DMS153 treated with DMSO at 0.1 percent for 48 hours (cell line): ENCODE results near the gene INTU.
"Not testable (repeated sequence)": the region's sequence is repeated elsewhere in the genome, so short reads cannot be mapped to it uniquely, and the experiment has no call there.

Experiments
- DNase-seq: peaks from one replicate; lab custom pipeline; 2025; ENCODE audit not compliant: unreplicated experiment; lab: John Stamatoyannopoulos, UW

Gene INTU

DNA sequence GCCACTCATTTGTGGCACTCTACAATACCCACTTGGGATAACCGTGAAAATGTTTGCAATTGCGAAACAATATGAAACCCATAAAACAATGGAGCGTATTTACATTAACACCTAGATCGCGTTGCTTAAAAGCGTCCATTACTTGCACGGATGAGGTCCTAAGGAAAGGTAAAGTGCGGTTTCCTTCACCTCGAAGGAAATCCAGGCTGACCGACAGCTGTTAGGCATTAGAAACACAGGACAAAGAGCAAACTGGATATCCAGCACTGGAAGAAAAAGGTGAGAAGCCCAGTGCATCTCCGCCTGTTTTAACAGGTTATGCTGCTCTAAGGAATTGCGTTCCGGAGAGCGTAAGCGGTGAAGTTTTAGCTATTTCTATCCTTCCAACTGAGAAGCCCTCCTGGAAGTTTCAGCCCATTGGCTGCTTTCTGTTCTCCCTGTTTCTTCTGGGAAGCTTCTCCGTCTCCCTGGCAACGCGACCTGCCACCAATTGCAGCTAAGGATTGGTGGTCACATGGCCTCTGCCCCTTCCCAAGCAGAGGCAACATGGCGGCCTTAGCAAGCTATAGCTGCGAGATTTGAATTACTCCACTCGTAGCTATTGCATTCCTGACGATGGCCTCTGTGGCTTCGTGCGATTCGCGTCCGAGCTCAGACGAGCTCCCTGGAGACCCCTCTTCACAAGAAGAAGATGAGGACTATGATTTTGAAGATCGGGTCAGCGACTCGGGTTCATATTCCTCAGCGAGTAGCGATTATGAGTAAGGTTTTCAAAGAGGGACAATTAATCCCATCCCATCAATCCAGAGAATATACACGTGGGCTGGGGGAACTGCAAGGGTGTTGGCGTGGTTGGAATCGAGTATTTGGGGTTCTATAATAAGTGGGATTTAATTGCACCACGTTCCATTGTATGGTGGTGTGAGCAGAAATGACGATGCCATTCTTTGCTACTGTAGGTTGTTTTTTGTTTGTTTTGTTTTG is at the start of gene INTU:
Gene INTU, plus strand, starts transcription at position 538 of the 984 bp plus-strand sequence. Its CDS starts 78 bp downstream, at position 616.
- peak; percentile 82 for DNase-seq

DNA sequence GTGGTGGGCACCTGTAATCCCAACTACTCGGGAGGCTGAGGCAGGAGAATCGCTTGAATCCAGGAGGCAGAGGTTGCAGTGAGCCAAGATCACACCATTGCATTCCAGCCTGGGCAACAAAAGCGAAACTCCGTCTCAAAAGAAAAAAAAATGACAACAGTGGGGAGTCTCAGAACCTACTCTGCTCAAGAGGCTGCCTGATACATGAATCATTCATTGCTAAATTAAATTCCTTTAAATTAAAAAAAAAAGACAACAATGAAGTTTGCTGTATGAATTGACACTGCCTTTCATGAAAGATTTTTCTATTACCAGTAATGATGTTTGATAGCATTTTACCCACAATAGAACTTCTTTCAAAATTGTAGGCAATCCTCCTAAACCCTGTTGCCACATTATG is 46.3 kb upstream of the INTU start:
- not testable (repeated sequence) for DNase-seq

DNA sequence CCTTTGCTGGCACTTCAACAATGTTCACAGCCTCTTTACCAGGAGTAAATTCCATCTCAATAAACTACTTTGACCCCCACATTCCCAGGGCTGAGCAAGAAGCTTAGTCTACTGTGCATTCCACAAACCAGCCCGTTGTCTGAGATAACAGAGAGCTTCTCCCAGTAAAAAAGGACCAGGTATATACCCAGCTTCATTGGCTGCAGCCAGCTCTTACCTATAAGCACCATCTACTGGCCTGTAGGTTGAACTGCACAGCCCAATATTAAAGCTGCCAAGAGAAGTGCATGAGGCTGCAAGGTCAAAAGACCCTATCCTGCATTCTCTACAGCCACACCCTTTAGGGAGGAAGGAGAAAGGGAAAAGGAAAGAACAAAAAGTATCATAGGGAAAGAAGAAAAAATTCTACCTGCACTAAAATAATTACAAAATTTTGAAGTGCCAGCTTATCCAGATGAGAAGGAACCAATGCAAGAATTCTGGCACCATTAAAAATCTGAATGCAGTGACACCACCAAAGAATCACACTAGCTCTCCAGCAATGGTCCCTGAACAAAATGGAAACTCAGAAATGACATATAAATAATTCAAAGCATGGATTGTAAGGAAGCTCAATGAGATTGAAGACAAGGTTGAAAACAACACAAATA is 45.7 kb upstream of the INTU start:
- peak; percentile 6 for DNase-seq

DNA sequence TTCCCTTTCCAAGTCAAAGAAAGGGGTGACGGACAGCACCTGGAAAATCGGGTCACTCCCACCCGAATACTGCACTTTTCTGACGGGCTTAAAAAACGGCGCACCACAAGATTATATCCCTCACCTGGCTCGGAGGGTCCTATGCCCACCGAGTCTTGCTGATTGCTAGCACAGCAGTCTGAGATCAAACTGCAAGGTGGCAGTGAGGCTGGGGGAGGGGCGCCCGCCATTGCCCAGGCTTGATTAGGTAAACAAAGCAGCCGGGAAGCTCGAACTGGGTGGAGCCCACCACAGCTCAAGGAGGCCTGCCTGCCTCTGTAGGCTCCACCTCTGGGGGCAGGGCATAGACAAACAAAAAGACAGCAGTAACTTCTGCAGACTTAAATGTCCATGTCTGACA is 43.6 kb upstream of the INTU start:
- not testable (repeated sequence) for DNase-seq

DNA sequence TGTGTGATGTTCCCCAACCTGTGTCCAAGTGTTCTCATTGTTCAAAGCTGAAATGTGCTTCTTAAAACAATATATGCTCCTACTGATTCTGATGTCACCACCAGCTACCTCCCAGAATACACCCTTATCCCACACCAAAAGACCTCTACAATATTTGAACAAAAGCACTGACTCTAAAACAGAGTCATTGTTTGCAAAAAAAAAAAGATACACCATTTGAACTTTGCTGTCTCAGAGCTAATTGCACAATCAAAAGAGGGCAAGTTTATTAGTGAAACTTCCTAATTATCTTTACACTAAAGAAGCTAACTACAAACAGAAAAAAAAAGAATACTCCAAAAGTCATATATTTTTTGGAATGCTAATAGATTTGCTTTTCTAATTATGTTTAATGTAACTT is 34.1 kb upstream of the INTU start:
- no peak for DNase-seq

DNA sequence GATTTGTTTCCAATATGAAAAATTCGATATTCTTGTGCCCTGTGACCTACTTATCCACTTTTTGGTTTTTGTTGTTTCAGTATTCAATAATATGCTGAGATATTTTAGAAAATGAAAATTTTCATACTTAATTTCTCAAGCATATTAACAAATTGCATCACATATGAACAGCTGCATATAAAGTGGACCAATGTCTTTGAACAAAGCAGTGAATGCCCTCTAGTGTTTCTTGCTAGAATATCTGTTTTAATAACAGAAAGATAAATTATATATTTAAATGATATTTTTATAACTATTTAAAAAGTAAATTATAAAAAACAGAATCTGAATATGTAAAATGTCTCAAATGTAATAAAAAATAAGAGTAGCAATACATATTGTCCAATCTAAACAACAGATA is 31.7 kb upstream of the INTU start:
- no peak for DNase-seq

DNA sequence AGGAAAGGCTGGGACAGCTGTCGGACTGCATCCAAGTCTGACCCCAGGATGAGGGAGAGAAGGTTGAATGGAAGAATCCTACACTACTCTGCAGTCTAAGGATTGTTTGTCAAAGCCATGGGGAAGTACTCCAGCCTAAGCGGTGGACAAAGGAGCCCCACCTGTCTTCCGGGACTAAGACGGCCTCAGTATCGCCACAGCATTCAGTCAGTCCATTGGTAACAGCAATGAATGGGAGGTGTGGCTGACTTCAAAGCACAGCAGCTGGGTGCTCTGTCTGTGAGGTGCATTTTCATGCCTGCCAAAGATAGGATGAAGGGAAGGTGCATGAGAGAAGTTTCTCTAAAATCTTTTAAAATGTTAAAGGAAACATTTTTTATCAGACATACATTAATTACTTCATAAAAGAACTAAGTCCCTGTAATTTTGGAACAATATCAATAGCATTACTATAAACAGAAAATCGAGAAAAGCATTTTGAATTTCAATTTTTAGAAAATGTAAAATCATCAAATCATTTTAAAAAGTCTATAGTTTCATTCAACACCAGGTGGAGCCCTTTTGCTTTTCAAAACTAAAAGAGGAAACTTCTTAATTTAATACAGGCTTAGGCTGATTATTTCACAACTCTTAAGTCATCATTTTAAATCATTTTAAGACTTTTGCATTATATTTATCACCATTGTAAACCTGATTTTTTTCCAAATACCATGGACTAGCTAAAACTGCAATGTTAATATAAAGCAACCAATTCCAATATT is 27.6 kb upstream of the INTU start:
- DNase-seq: peak; percentile 88

DNA sequence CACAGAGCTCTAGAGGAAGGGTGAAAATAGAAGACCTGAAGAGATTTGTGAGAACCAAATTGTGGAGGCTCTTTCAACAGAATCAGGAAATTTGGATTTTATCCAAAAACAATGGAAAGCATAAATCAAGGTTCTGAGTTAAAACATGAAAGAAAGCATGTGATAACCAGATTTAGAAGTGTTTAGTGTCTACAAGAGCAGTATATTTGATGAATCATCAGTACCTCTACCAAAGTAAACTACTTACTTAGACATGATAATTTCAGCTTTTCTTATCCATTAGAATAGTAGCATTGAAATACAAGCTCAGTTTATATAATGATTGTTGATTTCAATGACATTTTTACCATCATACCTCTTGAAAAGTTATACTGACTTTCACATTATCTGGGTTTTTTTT is 25.9 kb upstream of the INTU start:
- no peak for DNase-seq

DNA sequence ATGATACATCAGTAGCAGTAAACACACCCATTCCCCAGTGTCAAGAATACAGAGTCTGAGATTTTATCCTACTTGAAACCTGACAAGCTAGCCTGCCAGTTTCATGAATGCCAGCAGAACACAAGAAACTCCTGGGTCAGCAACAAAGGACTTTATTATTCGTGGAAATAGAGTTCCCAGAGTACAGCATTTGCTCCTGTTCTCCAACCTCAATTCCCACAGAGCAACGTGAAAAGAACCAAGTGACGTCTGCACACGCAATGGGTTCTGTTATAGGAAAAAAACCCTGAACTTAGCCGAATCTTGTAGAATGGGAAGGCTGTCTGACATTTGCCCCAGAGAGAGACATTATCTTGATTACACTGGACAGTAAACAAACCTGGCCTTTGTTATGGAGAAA is 23.3 kb upstream of the INTU start:
- DNase-seq: no peak

DNA sequence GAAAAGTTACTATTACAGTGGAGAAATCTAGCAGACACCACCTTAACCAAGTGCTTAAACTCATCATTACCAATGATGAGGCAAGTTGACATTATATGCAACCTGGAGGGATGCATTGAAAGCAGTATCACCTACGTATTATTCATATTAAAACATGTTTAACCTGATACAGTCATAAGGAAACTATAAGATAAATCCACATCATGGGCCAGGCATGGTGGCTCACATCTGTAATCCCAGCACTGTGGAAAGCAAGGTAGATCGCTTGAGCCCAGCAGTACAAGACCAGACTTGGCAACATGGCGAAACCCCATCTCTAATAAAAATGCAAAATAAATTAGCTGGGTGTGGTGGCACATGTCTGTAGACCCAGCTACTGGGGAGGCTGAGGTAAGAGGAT is 22.3 kb upstream of the INTU start:
- DNase-seq: no peak

DNA sequence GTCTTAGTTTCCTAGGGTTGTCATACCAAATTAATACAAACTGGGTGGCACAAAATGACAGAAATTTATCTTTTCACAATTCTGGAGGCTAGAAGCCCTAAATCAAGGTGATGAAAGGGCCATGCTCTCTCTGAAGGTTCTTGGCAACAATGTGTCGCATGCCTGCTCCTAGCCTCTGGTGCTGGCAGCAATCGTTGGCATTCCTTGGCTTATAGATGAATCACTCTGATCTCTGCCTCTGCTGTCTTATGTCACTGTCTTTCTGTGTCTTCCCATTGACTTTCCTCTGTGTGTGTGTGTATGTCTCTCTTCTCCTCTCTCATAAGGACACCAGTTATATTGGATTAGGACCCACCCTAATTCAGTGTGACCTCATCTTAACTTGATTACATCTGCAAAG is 15.9 kb upstream of the INTU start:
- DNase-seq: no peak

DNA sequence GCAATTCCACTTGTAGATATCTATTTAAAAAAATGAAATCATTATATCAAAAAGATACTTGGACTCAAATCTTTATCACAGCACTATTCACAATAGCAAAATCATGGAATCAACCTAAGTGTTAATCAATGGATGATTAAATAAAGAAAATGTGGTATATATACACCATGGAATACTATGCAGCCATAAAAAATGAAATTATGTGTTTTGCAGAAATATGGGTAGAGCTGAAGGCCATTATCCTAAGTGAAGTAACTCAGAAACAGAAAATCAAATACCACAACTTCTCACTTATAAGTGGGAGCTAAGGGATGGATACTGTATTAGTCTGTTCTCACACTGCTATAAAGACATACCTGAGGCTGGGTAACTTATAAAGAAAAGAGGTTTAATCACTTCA is 14.3 kb upstream of the INTU start:
- no peak for DNase-seq

DNA sequence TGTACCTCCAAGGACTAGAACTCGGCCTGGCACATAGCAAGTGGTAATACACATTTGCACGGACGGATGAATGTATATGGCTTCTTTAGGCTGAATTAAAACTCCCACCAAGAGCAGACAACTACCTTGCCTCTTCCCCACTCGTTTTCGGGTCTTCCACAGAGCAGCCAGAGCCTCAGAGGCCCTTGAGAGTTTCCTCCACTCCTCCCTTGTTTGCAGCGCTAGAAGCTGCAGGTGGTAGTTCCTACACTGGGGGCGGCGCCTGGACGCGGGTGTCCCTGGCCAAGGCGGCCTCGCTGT is 10.2 kb upstream of the INTU start:
- DNase-seq: no peak

DNA sequence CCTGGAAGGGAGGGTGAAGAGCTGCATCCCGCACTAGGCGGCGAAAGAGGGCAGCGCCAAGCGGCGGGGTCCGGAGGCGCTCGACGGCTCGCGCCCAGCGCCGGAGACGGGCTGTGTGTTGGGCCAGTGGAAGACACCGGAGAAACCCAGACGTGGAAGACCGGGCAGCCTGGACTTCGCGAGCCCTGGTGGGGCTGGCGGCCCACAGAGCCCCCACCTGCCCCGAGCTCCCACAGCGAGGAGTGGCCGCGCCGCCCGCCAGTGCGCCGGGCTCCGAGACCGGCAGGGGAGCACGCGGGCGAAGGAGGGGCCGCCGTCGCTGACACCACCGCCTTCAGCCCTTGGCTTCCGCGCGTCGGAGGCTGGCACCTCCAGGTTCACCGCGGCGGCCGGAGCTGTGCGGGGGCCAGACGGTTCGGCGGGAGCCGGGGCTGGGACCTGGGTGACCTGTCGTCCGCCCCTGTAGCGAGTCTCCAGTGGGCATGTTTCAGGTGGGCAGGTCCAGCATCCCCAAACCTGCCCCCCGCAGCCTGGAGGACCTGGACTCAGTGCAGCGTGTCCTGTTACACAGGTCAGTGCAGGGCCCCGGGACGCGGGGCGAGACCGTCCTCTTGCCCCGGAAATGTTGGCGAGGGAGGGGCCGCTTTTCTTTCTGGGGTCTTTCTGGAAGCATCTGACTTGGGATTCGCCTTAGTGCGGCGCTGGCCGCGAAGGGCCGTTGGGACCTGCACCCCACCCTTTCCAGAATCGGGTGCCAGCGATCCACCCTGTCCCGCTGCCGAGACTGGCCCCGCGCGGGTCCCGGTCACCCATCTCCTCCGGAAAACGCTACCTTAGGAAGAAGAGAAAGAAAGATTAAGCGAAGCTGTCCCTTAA is 9.6 kb upstream of the INTU start:
- peak; percentile 15 for DNase-seq

DNA sequence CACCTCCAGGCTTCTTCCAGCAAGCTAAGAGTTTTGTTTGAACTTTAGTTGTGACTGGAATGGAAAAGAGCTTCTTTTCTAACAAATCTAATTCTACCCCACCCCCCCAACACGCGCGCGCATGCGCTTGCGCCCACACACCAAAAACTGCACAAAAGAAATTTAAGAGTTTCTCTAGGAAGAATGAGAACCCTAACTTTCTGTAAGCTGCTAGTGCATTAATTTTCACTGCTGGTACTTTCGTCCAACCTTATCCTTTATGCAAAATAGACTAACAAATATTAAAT is 9.0 kb upstream of the INTU start:
- DNase-seq: no peak

DNA sequence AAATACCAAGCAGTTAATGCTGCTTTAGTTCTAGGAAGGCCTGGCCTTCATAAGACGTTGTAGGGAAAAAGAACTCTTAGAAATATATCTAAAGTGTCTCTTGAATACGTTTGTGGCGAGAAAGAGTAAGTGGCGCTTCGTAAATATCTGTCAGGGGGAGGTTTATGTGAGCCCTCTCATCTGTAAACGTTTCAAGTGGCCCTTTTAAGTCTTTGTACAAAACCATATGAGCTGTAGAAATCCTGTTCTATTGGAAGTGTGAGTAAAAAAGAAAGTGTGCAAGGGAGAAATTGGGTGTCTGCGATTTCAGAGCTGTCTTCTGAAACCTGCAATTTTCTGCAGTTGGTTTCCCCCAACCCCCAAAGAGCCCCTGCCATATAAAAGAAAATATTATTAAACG is 8.6 kb upstream of the INTU start:
- no peak for DNase-seq

DNA sequence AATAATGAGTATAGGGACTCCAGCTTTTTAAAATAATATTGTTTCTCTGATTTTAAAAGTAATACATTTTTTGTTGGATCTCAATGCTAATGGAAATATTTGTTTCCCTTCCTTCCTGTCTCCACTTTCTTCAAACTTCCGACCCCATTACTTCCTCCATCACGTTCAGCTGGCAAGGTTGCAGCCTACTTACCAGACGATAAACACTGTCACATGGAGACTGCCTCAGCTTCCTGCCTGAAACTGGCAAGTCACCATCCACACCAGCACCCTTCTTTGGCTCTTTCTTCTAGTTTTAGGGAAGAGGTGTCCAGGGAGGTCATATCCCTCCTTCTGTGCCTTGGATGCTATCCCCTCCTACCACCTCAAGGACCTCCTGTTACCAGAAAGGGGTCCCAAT is 3.4 kb upstream of the INTU start:
- DNase-seq: no peak

DNA sequence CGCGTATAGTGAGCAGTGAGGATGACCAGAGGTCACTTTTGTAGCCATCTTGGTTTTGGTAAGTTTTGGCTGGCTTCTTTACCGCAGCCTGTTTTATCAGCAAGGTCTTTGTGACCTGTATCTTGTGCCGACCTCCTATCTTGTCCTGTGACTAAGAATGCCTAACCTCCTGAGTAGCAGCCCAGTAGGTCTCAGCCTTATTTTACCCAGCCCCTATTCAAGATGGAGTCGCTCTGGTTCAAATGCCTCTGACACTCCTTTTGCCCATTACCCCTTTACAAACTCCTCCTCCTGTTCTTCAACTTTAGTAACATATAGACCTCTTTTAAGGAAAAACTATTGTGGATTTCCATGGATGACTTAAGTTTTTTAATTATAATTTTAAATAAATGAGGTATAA is 2.6 kb upstream of the INTU start:
- DNase-seq: no peak

DNA sequence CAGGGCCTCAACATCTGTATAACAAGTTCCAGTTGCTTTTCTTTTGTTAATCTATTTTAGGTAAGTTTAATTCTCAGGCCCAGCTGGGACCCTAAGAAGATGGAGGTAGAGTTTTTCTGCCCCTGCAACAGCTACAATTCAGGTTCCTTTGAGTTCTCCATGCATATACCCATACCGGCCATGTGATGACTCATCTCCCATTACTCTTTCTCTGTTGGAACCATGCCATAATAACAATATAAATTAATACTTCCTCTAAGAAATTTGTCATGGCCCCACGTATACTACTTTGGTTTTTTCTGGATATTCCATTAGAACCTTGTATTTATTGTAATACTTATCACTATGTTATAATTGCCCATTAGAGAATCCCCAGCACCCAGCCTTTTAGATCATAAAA is 1.3 kb upstream of the INTU start:
- DNase-seq: no peak

DNA sequence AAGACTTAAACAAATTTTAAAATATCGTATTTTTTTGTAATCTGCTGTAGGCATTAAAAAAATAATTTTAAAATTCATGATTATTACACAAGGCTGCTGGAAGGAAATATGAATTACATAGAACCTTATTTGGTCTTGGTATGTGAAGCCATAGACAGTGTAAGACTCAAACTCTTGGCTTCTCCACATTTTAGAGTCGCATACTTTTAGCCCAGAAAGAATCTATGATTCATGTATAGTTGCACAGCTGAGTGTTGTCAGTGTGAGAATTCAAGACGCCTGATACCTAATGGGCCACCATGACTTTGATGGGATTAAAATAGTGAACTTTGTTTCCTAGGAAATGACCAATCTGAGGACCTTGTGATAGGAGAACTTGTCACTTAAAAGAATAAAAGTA is 1.4 kb downstream of the INTU start:
- no peak for DNase-seq

DNA sequence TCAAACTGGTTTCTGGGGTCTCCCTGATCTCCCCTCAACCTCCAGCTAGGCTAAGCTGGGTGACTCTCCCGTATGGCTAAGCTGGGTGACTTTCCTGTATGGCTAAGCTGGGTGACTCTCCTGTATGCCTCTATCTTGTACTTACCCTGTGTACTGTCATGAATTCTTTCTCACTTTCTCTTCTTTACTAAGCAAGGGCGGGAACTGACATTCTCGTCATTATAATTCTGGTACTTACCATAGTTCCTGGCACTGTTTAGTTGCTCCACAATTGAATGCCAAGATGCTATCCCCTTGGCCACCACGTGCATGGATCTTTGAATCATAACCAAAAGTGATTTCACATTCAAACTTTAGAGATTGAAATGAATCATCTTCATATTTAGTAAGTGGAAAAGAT is 8.8 kb downstream of the INTU start:
- no peak for DNase-seq
